Measurements from ENCODE around the gene CDKAL1. TPM values are rescaled to one million over a fixed set of nuclear protein-coding genes. Genes with fewer than 3 reads are reported as not detected.

Gene CDKAL1
- total and polyA plus RNA-seq, 2 of the 8 experiments (the other 6 are each of a cell fraction or from before 2014, with no cell fraction given) = 8.4 to 24.6 TPM

GRCh38 chr6:20791074-20791473, 256.8 kb downstream of the CDKAL1 start:
- H4K5ac ChIP-seq (ENCODE audit: insufficient read length, low read depth, low read length) = no peak overlapping the region
- no peak overlapping the region for H3K9ac ChIP-seq (replicated peaks in 1 of 4; ENCODE audit: extremely low read depth in 1 of 4, low read depth in 3 of 4, low read length in 3 of 4)
- no peak overlapping the region for H3K4me3 ChIP-seq (ENCODE audit: extremely low read depth in 1 of 4, insufficient read depth in 2 of 4, low read depth in 3 of 4, low read length in 4 of 4)
- H3K4me1 ChIP-seq (replicated peaks in 1 of 4; ENCODE audit: control insufficient read depth in 3 of 4, insufficient read depth in 4 of 4, low read length in 3 of 4) = peaks cover 0 to 7% (median 1%) of the 10 kb centered on the region in 4 experiments; a peak in 2 of 7 replicates
- no peak overlapping the region for H2BK5ac ChIP-seq (ENCODE audit: low read depth, low read length)
- H3K36me3 ChIP-seq (ENCODE audit: control insufficient read depth in 2 of 4, insufficient read depth in 4 of 4, low read length in 3 of 4) = no peaks in the 10 kb centered on the region
- 83% methylated on average over 4 of the region's 4 CpGs; no CpG with 5 or more reads in 1 of the 2 experiments for WGBS, 2 experiments (ENCODE audit: extremely low coverage in 1 of 2, insufficient coverage in 1 of 2, insufficient read length in 1 of 2, insufficient replicate concordance in 2 of 2, low coverage in 1 of 2, low lambda C conversion rate in 2 of 2, missing lambda C conversion rate in 1 of 2)
- no peak overlapping the region for H2AFZ ChIP-seq (ENCODE audit: low read length)
- no peak overlapping the region for H3K14ac ChIP-seq (ENCODE audit: insufficient read length)
- H3K23me2 ChIP-seq (ENCODE audit: low read depth, low read length) = no peaks in the 10 kb centered on the region
- no peak overlapping the region for H2BK15ac ChIP-seq (ENCODE audit: low read length)
- H2BK120ac ChIP-seq (replicated peaks; ENCODE audit: low read depth, low read length) = no peak overlapping the region
- H3K27me3 ChIP-seq (replicated peaks in 1 of 4; ENCODE audit: control insufficient read depth in 3 of 4, extremely low read depth in 1 of 4, insufficient read depth in 3 of 4, low read length in 3 of 4) = no peaks in the 10 kb centered on the region
- ChIA-PET CTCF (ENCODE audit: partially characterized antibody) (interaction anchor here (1.0 to 2.3 kb wide), 5 partner anchors 13 to 798 kb away, joined by 3 to 7 read pairs (median 3); no protein-coding TSS in a partner anchor), POLR2A (ENCODE audit: partially characterized antibody) (no interaction called here)
- DNase-seq (ENCODE audit: low read depth in 1 of 2, low spot score in 2 of 2) = no peak
- H3K56ac ChIP-seq (replicated peaks; ENCODE audit: insufficient read length, low read depth, low read length) = no peak overlapping the region
- no peaks in the 10 kb centered on the region for H4K20me1 ChIP-seq (replicated peaks in 1 of 2; ENCODE audit: control insufficient read depth in 1 of 2, insufficient read depth in 2 of 2, low read length in 2 of 2)
- FAIRE-seq = no peak
- TF ChIP-seq YY1 (IDR thresholded peaks at IDR 0.05; ENCODE audit: low read depth, low read length) = no peak
- no peak for TF ChIP-seq HDAC2 (IDR thresholded peaks at IDR 0.05; ENCODE audit: borderline replicate concordance in 1 of 2, low read depth in 2 of 2, low read length in 2 of 2)
- H3K4ac ChIP-seq (replicated peaks; ENCODE audit: insufficient read length, low read depth, low read length) = no peak overlapping the region
- no peaks in the 10 kb centered on the region for H3K79me2 ChIP-seq (ENCODE audit: control insufficient read depth in 1 of 2, insufficient read depth in 2 of 2, low read length in 2 of 2)
- no peaks in the 10 kb centered on the region for H3K9me3 ChIP-seq (ENCODE audit: insufficient read depth in 2 of 2, low read depth in 1 of 2, low read length in 1 of 2)
- no peaks in the 10 kb centered on the region for H3K79me1 ChIP-seq (ENCODE audit: low read depth, low read length)
- no peak overlapping the region for H2BK12ac ChIP-seq (ENCODE audit: low read depth, low read length)
- no peak overlapping the region for H4K91ac ChIP-seq (replicated peaks; ENCODE audit: insufficient read length, low read length)
- no peak overlapping the region for H3K27ac ChIP-seq (ENCODE audit: low read depth, low read length)
- no peak overlapping the region for H3K18ac ChIP-seq (ENCODE audit: extremely low read depth, low read length)
- no peak overlapping the region for H3K4me2 ChIP-seq (ENCODE audit: insufficient read depth in 1 of 2, low read depth in 2 of 2, low read length in 2 of 2)
- no peak overlapping the region for H2AK5ac ChIP-seq (ENCODE audit: low read depth, low read length)
- no peak overlapping the region for H3K23ac ChIP-seq (ENCODE audit: insufficient read length)
- no peak overlapping the region for H2BK20ac ChIP-seq (ENCODE audit: low read length)
- H4K8ac ChIP-seq (ENCODE audit: extremely low read depth, insufficient read depth, low read length) = no peak overlapping the region

Data from H1 (cell line).